ENCODE results near the gene WRNIP1. TPM values are rescaled to one million over a fixed set of nuclear protein-coding genes. Genes with fewer than 3 reads are reported as not detected.

WRNIP1 gene
- total RNA-seq: 10 to 100 TPM; 26.5 to 53.3 (median 41.3) TPM
- polyA plus RNA-seq: 10 to 100 TPM; 38.0 to 73.9 (median 56.4) TPM
- long read RNA-seq, donor 1, transcript WRNIP1-204 (7 exons, 2,670 nt): major isoform, 103 of 121 reads
- long read RNA-seq, donor 1, partial matches to known transcripts: 6 of 121 reads
- long read RNA-seq, donor 1, other reads (novel, unspliced or antisense): 8 of 121 reads
- long read RNA-seq, donor 2, transcript WRNIP1-204 (7 exons, 2,670 nt): major isoform, 151 of 171 reads
- long read RNA-seq, donor 2, partial matches to known transcripts: 1 of 171 reads
- long read RNA-seq, donor 2, other reads (novel, unspliced or antisense): 16 of 171 reads

DNA sequence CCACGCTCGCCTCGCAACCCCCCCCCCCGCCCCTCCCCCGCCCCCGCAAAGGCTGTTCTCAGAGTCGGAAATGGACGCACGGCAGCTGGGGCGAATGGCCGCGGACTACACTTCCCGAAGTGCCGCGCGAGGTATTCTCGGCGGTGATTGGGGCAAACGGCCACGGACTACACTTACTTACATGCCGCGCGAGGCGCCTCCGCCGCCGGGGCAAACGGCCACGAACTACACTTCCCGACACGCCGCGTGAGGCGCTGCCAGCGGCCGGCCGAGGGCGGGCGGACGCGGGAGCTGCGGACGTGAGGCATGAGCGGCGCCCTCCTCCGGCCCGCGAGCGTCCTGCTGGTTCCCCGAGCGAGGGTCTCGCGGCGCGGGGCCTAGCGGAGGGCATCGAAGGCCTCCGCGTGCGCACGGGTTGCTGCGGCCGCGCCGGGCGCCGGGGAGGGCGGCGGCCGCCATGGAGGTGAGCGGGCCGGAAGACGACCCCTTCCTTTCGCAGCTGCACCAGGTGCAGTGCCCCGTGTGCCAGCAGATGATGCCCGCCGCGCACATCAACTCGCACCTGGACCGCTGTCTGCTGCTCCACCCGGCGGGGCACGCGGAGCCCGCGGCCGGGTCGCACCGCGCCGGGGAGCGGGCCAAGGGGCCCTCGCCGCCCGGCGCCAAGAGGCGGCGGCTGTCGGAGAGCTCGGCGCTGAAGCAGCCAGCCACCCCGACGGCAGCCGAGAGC is at the start of gene WRNIP1:
WRNIP1 (plus strand) TSS at position 228 of the 730 bp plus-strand sequence; CDS start at position 458, 230 bp downstream.
- intact Hi-C loops (cut with DNase I): loop anchor here in 1 of 2 donors (2.0 kb wide), 1 partner anchor 31 kb away; no protein-coding TSS in a partner anchor
- Histone ChIP-seq H3K4me1 (peaks cover 32% of the 10 kb centered on the region), H3K27ac (peak within 1 kb of the TSS; percentile 93), H3K4me3 (peak within 1 kb of the TSS; percentile 86), H3K36me3 (ENCODE audit: insufficient read depth in 1 of 2, low read depth in 1 of 2) (no peaks in the 10 kb centered on the region), H3K27me3 (ENCODE audit: insufficient read depth in 3 of 3, low read length in 2 of 3) (no peaks in the 10 kb centered on the region), H3K9me3 (no peaks in the 10 kb centered on the region)
- ATAC-seq (peak; percentile 89 to 92 (median 90)), DNase-seq (peak; percentile 100)
- WGBS, 3 donors: 0% methylated on average over 56 to 103 of the region's 104 CpGs
- TF ChIP-seq, protein P1, sequence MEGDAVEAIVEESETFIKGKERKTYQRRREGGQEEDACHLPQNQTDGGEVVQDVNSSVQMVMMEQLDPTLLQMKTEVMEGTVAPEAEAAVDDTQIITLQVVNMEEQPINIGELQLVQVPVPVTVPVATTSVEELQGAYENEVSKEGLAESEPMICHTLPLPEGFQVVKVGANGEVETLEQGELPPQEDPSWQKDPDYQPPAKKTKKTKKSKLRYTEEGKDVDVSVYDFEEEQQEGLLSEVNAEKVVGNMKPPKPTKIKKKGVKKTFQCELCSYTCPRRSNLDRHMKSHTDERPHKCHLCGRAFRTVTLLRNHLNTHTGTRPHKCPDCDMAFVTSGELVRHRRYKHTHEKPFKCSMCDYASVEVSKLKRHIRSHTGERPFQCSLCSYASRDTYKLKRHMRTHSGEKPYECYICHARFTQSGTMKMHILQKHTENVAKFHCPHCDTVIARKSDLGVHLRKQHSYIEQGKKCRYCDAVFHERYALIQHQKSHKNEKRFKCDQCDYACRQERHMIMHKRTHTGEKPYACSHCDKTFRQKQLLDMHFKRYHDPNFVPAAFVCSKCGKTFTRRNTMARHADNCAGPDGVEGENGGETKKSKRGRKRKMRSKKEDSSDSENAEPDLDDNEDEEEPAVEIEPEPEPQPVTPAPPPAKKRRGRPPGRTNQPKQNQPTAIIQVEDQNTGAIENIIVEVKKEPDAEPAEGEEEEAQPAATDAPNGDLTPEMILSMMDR (IDR thresholded peaks at IDR 0.05): peak; percentile 71

DNA sequence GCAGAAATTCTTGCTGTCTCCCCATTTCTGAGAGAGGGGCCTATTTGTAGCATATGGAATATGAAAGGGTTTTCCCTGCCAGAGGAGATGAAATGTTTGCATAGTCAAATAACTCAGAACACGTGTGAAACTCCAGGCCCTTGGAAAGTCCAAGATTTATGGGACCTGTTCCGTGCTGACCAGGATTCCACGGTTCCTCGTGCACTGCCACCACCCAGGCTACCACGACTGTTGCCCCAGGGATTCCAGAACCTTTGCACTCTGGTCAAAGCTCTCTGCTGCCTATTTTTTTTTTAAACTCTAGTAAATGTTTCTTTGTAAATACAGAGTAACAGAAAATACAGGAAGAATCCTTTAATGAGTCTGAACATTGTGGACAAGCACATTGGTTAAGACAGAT is 49.5 kb upstream of the WRNIP1 start:
- H3K36me3 ChIP-seq (ENCODE audit: insufficient read depth in 1 of 2, low read depth in 1 of 2): no peaks in the 10 kb centered on the region
- DNase-seq (no peak), ATAC-seq (no peak)
- peaks cover 3% of the 10 kb centered on the region for H3K9me3 ChIP-seq
- 22 to 51% (median 28%) methylated on average over 5 of the region's 5 CpGs for WGBS, 3 donors
- H3K4me1 ChIP-seq: peaks cover 28% of the 10 kb centered on the region
- intact Hi-C loops (cut with DNase I): no loop called here
- H3K27me3 ChIP-seq (ENCODE audit: insufficient read depth in 3 of 3, low read length in 2 of 3): no peaks in the 10 kb centered on the region
- H3K4me3 ChIP-seq: no peak overlapping the region
- TF ChIP-seq, protein P1 (IDR thresholded peaks at IDR 0.05): no peak
- peak overlapping the region; percentile 81 for H3K27ac ChIP-seq

DNA sequence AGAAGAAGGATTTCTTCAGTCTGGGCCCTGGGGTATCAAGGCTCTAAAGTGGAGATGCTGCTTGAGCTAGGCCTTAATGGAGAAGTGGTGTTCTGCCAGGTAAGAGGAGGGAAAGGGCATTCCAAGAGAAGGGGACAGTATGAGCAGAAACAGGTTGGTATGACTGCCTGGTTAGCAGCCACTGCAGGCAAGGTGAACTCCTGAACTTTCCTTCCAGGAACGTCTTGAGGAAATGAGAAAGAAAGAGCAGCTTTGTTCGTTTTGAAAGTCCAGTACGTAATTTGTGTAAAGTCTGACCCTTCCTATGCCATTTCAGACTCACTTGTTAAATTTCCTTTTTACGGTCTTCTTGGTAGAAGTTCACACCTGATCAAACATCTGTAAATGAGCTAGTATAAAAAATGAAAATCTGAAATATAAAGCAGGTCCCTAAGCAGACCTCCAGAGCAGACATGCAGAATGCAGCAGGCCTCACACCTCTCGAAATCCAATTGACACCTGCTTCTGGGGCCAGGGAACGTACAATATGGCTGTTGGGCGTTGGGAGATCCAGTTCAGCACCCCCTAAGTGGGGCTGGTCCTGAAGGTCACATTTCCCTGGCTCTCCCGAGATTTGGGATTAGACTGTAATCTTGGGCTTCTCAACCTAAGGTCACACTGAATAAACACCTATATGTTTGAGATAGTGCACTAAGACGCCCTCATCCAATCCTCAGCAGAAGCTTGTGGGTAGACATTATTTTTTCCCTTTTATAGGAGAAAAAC is 48.1 kb upstream of the WRNIP1 start:
- no peak overlapping the region for H3K4me3 ChIP-seq
- peaks cover 21% of the 10 kb centered on the region for H3K4me1 ChIP-seq
- intact Hi-C loops (cut with DNase I): no loop called here
- DNase-seq (no peak), ATAC-seq (no peak)
- TF ChIP-seq, protein P1 (IDR thresholded peaks at IDR 0.05): no peak
- peaks cover 2 to 6% of the 10 kb centered on the region in 2 donors for H3K36me3 ChIP-seq (ENCODE audit: insufficient read depth in 1 of 2, low read depth in 1 of 2)
- H3K9me3 ChIP-seq: no peaks in the 10 kb centered on the region
- no peaks in the 10 kb centered on the region for H3K27me3 ChIP-seq (ENCODE audit: insufficient read depth in 3 of 3, low read length in 2 of 3)
- 63 to 81% (median 71%) methylated on average over 9 of the region's 9 CpGs for WGBS, 3 donors
- peak overlapping the region; percentile 48 for H3K27ac ChIP-seq

DNA sequence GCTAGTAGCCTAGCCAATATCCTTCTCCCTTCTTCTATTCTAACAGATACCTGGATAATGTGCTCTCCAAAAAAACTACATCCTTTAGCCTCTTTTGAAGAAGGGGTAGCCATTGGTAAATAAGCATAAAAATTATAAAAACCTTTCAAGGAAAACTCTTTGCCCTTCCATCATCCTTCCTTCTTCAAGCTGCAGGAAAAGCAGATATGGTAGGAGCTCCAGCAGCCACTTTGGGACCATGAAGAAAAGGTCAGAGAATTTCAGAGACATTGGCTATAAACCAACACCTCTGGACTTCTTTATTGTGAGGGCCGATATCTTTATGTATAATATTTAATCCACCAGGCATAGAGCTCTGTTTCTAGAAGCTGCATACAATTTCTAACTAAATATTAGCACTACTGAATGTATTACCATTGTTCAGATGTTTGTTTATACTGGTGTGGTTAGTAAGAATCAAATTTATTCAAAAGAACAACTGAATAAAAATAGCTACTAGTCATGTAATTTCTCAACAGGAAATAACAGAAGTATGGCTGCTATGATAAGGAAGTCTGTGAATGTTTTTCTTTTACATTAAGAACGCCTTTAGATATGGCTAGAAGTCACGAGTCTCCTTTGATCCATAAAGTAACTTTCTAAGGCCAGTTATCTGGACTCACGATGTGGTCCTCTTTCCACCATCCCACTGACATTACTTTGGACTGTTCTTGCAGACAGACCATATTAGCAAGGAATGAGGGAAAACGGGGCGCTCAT is 46.7 kb upstream of the WRNIP1 start:
- DNase-seq: no peak
- no peaks in the 10 kb centered on the region for H3K27me3 ChIP-seq (ENCODE audit: insufficient read depth in 3 of 3, low read length in 2 of 3)
- no peak for ATAC-seq
- peaks cover 2 to 6% of the 10 kb centered on the region in 2 donors for H3K36me3 ChIP-seq (ENCODE audit: insufficient read depth in 1 of 2, low read depth in 1 of 2)
- peak overlapping the region; percentile 14 for H3K27ac ChIP-seq
- peaks cover 8% of the 10 kb centered on the region for H3K4me1 ChIP-seq
- intact Hi-C loops (cut with DNase I): no loop called here
- TF ChIP-seq, protein P1 (IDR thresholded peaks at IDR 0.05): no peak
- H3K4me3 ChIP-seq: no peak overlapping the region
- 59 to 81% (median 66%) methylated on average over 6 of the region's 6 CpGs for WGBS, 3 donors
- H3K9me3 ChIP-seq: no peaks in the 10 kb centered on the region
